Prostate gland (tissue), 2 donors: ENCODE results near the gene TMEM147. TPM values are rescaled to one million over a fixed set of nuclear protein-coding genes. Genes with fewer than 3 reads are reported as not detected.

Experiments used
- DNase-seq: peaks from one replicate; pipeline ENCODE4 v3.0.0-alpha.2; 2019; ENCODE audit warnings: low spot score
- H3K27ac ChIP-seq, 2 donors: fragments of 200-600 bp; sonication (generic); 2 replicates each; pipeline ENCODE4 v1.5.1; 2017 to 2019
- H3K27me3 ChIP-seq: fragments of 200-600 bp; sonication (generic); replicated peaks from 2 replicates; pipeline ENCODE4 v1.5.1; 2019; ENCODE audit not compliant: insufficient read depth
- H3K36me3 ChIP-seq, 2 donors: fragments of 200-600 bp; sonication (generic); 1 replicate in 1 of 2; 2 replicates in 1 of 2; pipeline versions ENCODE4 v1.5.1 to v1.8.1; 2017 to 2019
- H3K4me1 ChIP-seq: fragments of 200-600 bp; sonication (generic); replicated peaks from 2 replicates; pipeline ENCODE4 v1.5.1; 2019
- H3K4me3 ChIP-seq, 2 donors: fragments of 200-600 bp; sonication (generic); 2 replicates each; pipeline ENCODE4 v1.5.1; 2017 to 2019
- H3K9me3 ChIP-seq: fragments of 200-600 bp; sonication (generic); 2 replicates; pipeline ENCODE4 v1.5.1; 2017
- POLR2A ChIP-seq: fragments of 450-650 bp; IDR thresholded peaks from one replicate; pipeline ENCODE4 v1.6.1; 2016; ENCODE audit warnings: antibody characterized with exemption, mild to moderate bottlenecking
- POLR2AphosphoS5 ChIP-seq: sonication (generic); formaldehyde crosslinking; IDR thresholded peaks from one replicate; pipeline ENCODE4 v1.6.1; 2017; ENCODE audit warnings: antibody characterized with exemption
- WGBS: methylation state at CpG from one replicate; pipeline ENCODE4 v1.1.5; 2018; 5-methylcytosine and 5-hydroxymethylcytosine counted together
- intact Hi-C: fragments of 100-400 bp; cut with DNase I; formaldehyde crosslinking; loops from one replicate; pipeline ENCODE4 v1.14.2; 2022
- total RNA-seq, 2 donors: library from RNA; depleted of rRNA; stranded (reverse); fragments of >200 nt; gene quantifications; one replicate each; pipeline ENCODE4 v1.1.0, GENCODE V29; 2016
- TF ChIP-seq, protein P1 (sequence below), 4 experiments: fragments of 200-600 bp in 2 of 4; fragments of 450-650 bp in 2 of 4; sonication (generic) in 2 of 4; IDR thresholded peaks; 1 replicate in 3 of 4; 2 replicates in 1 of 4; pipeline ENCODE4 v1.5.1; 2016 to 2019; ENCODE audit warnings: antibody characterized with exemption in 4 of 4, mild to moderate bottlenecking in 2 of 4, moderate library complexity in 2 of 4

The TMEM147 gene, protein sequence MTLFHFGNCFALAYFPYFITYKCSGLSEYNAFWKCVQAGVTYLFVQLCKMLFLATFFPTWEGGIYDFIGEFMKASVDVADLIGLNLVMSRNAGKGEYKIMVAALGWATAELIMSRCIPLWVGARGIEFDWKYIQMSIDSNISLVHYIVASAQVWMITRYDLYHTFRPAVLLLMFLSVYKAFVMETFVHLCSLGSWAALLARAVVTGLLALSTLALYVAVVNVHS
- total RNA-seq = 100 to 1,000 TPM; 105 to 120 TPM

DNA sequence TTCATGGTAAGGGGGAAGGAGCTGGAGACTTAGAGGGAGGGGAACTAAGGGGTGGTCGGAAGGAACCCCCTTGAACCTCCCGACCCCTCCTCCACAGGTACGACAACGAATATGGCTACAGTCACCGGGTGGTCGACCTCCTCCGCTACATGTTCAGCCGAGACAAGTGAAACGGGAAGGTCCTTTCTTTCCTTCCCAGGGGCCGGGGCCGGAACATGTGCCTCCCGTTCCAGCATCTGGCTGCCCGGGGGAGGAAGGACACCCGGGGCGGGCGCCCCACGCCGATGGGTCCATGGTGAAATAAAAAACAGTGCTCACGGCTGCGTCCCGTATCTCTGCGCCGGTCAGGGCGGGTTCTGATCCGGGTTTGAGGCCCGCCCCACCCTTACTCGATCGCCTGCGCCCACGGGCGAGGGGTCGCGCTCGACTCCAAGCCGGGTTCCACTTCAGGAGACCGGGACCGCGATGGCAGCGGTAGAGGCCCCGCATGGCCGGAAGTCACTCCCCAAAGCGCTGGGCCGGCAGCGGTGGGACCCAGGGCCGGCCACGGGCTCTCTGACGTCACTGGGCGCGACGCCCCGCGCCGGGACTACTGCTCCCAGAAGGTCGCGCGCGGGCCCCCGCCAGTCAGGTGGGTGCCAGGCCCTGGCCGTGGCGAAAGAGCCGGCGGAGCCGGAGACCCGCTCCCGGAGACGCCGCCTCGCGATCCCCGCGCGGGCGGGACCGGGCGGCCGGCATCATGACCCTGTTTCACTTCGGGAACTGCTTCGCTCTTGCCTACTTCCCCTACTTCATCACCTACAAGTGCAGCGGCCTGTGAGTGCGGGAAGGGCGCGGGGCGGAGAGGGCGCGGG is at the start of gene TMEM147:
Gene TMEM147, plus strand, starts transcription at position 626 of the 854 bp plus-strand sequence. Its CDS starts 114 bp downstream, at position 740.
- under 1% methylated on average over 46 of the region's 85 CpGs for WGBS

DNA sequence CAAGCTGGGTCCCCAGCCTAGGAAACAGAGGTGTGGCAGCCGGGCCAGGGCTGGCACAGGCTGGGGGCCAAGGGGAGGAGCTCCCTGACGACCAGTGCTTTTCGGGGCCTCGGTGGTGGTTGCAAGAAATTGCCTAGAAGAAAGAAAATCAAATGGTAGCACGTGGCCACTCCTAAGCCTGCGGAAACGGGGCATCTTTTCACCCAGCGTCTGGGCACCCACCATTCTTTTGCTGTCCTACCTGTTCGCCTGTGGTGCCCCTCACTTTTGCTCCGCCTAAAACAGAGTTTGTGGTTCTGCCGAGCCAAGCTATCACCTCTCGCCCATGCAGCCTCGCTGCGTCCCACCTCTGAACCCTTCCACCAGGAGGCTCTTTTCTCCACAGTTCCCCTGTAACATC is 48.0 kb upstream of the TMEM147 start:
- 71% methylated on average over 14 of the region's 14 CpGs for WGBS
- Histone ChIP-seq H3K27me3 (no peaks in the 10 kb centered on the region), H3K9me3 (no peaks in the 10 kb centered on the region), H3K4me3 (no peak overlapping the region), H3K27ac (no peak overlapping the region), H3K4me1 (no peaks in the 10 kb centered on the region), H3K36me3 (no peaks in the 10 kb centered on the region)
- TF ChIP-seq POLR2AphosphoS5 (no peak), POLR2A (no peak)
- TF ChIP-seq, protein P1, sequence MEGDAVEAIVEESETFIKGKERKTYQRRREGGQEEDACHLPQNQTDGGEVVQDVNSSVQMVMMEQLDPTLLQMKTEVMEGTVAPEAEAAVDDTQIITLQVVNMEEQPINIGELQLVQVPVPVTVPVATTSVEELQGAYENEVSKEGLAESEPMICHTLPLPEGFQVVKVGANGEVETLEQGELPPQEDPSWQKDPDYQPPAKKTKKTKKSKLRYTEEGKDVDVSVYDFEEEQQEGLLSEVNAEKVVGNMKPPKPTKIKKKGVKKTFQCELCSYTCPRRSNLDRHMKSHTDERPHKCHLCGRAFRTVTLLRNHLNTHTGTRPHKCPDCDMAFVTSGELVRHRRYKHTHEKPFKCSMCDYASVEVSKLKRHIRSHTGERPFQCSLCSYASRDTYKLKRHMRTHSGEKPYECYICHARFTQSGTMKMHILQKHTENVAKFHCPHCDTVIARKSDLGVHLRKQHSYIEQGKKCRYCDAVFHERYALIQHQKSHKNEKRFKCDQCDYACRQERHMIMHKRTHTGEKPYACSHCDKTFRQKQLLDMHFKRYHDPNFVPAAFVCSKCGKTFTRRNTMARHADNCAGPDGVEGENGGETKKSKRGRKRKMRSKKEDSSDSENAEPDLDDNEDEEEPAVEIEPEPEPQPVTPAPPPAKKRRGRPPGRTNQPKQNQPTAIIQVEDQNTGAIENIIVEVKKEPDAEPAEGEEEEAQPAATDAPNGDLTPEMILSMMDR (IDR thresholded peaks at IDR 0.05) = no peak
- no peak for DNase-seq
- intact Hi-C loops = loop anchor here (5.0 to 10.0 kb wide), 2 partner anchors 145 to 223 kb away; no protein-coding TSS in a partner anchor

More for the DNA sequence above, at the start of gene TMEM147:
- peak; percentile 91 for DNase-seq
- H3K4me1 ChIP-seq = peaks cover 6% of the 10 kb centered on the region
- H3K36me3 ChIP-seq = no peaks in the 10 kb centered on the region
- H3K9me3 ChIP-seq = no peaks in the 10 kb centered on the region
- H3K27me3 ChIP-seq = no peaks in the 10 kb centered on the region
- TF ChIP-seq, protein P1 (IDR thresholded peaks at IDR 0.05) = no peak
- TF ChIP-seq POLR2A = no peak
- peak; percentile 88 for TF ChIP-seq POLR2AphosphoS5
- intact Hi-C loops = loop anchor here (5.0 kb wide), 2 partner anchors 82 to 102 kb away; partner anchors contain the start of genes COX6B1 and RBM42
- peak within 1 kb of the TSS; percentile 60 to 72 for H3K27ac ChIP-seq
- peak within 1 kb of the TSS; percentile 55 to 80 for H3K4me3 ChIP-seq

DNA sequence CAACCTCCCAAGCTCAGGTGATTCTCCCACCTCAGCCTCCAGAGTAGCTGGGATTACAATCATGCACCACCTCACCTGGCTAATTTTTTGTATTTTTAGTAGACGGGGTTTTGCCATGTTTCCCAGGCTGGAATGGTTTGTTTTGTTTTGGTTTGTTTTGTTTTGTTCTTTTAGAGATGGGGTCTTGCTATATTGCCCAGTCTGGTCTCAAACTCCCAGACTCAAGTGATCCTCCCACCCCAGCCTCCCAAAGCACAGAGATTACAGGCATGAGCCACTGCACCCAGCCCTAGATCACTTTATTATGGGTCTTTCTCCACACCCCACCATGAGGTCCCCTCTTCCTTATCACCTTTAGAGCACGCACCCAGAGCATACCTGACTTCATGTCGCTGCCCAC is 47.2 kb upstream of the TMEM147 start:
- H3K27ac ChIP-seq = no peak overlapping the region
- H3K4me1 ChIP-seq = no peaks in the 10 kb centered on the region
- WGBS = 88% methylated on average over 3 of the region's 3 CpGs
- no peak overlapping the region for H3K4me3 ChIP-seq
- TF ChIP-seq POLR2AphosphoS5 = no peak
- TF ChIP-seq POLR2A = no peak
- no peaks in the 10 kb centered on the region for H3K27me3 ChIP-seq
- no peaks in the 10 kb centered on the region for H3K9me3 ChIP-seq
- H3K36me3 ChIP-seq = no peaks in the 10 kb centered on the region
- DNase-seq = no peak
- intact Hi-C loops = loop anchor here (5.0 to 10.0 kb wide), 2 partner anchors 146 to 223 kb away; no protein-coding TSS in a partner anchor

DNA sequence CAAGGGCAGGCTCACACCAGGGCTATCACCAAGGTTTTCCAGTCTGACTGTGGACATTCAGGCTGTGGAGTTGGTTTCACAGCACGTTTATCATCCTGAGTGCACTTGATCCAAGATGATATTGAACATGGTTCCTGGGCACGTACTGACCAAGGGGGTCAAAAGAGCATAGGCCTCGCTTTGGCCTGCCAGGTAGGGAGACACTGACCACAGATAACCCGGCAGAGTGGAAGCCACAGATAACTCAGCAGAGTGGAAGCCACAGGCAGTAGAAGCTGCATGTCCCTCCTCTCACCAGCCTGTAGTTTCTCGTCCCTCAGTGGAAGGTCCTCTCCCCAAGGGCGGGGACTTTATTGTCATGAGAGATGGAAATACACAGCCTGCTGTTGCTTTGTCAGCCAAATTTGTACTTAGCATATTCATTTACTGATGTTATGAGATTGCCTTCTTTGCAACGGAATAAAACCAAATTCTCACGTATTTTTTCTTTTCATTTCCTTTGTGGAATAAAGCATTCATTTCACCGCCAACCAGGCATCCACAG is 46.4 kb upstream of the TMEM147 start:
- no peak overlapping the region for H3K27ac ChIP-seq
- H3K36me3 ChIP-seq = no peaks in the 10 kb centered on the region
- 78% methylated on average over 9 of the region's 9 CpGs for WGBS
- DNase-seq = no peak
- no peak for TF ChIP-seq POLR2A
- no peak for TF ChIP-seq POLR2AphosphoS5
- TF ChIP-seq, protein P1 (IDR thresholded peaks at IDR 0.05) = no peak
- H3K4me1 ChIP-seq = no peaks in the 10 kb centered on the region
- no peak overlapping the region for H3K4me3 ChIP-seq
- H3K9me3 ChIP-seq = no peaks in the 10 kb centered on the region
- no peaks in the 10 kb centered on the region for H3K27me3 ChIP-seq
- intact Hi-C loops = loop anchor here (5.0 to 10.0 kb wide), 2 partner anchors 147 to 224 kb away; no protein-coding TSS in a partner anchor

DNA sequence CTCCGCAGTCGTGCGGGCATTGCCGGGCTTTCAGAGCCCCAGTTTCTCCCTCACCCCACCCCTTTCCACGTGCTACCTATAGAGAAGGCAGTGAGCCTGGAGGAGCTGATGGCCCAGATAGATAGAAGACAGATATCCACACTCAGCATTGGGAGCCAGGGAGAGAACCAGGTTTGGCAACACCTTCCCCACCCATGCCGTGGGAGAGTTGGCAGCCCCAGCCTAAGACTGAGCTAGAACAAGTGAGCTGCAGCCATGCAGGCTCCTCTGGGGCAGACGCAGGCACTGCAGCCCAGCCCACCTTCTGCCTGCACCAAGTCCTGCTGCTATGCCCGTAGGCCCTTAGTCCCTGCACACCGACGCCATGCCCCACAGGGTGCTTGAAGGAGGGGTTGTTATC is 44.8 kb upstream of the TMEM147 start:
- no peak for TF ChIP-seq POLR2AphosphoS5
- TF ChIP-seq, protein P1 (IDR thresholded peaks at IDR 0.05) = no peak
- no peak for TF ChIP-seq POLR2A
- no peak overlapping the region for H3K4me3 ChIP-seq
- intact Hi-C loops = no loop called here
- WGBS = 83% methylated on average over 10 of the region's 10 CpGs
- no peaks in the 10 kb centered on the region for H3K36me3 ChIP-seq
- no peaks in the 10 kb centered on the region for H3K27me3 ChIP-seq
- H3K4me1 ChIP-seq = no peaks in the 10 kb centered on the region
- DNase-seq = no peak
- no peaks in the 10 kb centered on the region for H3K9me3 ChIP-seq
- H3K27ac ChIP-seq = no peak overlapping the region
